ENCODE results near the gene MRPL23. TPM values are rescaled to one million over a fixed set of nuclear protein-coding genes. Genes with fewer than 3 reads are reported as not detected.
A peak's percentile ranks its signal among the peaks of the same experiment; 100 is the strongest.

Gene MRPL23
- total RNA-seq, 1 donor from 2014 or later, result 59.2 TPM

DNA sequence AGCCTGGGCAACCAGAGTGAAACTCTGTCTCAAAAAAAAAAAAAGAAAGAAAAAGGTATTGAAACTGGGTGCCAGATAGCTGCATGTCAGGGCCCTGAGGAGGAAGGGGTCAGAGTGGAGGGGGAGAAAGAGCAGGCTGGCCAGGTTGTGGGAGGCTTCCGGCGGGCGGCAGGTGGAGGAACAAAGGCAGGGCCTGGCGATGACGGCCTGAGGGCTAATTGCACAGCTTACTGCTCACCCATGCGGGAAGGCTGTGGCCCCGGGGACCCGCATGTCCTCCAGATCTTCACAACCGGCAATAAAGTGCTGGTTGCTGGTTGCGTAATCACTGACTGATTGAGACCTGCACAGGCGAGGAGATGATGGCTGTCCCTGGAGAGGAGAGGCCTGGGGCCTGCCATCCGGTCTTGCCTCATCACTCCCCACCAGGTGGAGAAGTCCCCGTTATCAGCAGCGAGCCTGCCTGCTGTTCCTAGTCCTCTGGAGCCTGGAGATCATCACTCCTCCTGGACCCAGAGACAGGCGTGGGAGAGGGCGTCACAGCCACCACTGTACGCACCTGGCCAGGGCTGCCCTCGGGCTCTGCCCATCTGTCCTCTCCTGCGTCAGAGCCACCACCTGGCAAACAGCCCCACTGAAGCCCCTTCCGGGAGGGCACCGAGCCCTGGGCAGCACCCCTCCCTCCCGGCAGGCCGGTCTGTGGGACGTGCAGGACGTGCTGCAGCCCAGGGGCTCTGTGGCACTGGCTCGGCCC lies 31.8 kb downstream of the MRPL23 start:
- Histone ChIP-seq H3K27me3 (ENCODE audit: low read depth) (no peaks in the 10 kb centered on the region), H3K9me3 (no peaks in the 10 kb centered on the region), H3K36me3 (no peaks in the 10 kb centered on the region), H3K4me3 (no peak overlapping the region), H3K4me1 (no peaks in the 10 kb centered on the region), H3K27ac (no peak overlapping the region)
- peak in 1 of 2 donors; percentile 13 for ATAC-seq
- intact Hi-C loops (cut with DNase I), result no loop called here
- TF ChIP-seq, protein P1, sequence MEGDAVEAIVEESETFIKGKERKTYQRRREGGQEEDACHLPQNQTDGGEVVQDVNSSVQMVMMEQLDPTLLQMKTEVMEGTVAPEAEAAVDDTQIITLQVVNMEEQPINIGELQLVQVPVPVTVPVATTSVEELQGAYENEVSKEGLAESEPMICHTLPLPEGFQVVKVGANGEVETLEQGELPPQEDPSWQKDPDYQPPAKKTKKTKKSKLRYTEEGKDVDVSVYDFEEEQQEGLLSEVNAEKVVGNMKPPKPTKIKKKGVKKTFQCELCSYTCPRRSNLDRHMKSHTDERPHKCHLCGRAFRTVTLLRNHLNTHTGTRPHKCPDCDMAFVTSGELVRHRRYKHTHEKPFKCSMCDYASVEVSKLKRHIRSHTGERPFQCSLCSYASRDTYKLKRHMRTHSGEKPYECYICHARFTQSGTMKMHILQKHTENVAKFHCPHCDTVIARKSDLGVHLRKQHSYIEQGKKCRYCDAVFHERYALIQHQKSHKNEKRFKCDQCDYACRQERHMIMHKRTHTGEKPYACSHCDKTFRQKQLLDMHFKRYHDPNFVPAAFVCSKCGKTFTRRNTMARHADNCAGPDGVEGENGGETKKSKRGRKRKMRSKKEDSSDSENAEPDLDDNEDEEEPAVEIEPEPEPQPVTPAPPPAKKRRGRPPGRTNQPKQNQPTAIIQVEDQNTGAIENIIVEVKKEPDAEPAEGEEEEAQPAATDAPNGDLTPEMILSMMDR (IDR thresholded peaks at IDR 0.05), result no peak
- DNase-seq, result peak; percentile 7

DNA sequence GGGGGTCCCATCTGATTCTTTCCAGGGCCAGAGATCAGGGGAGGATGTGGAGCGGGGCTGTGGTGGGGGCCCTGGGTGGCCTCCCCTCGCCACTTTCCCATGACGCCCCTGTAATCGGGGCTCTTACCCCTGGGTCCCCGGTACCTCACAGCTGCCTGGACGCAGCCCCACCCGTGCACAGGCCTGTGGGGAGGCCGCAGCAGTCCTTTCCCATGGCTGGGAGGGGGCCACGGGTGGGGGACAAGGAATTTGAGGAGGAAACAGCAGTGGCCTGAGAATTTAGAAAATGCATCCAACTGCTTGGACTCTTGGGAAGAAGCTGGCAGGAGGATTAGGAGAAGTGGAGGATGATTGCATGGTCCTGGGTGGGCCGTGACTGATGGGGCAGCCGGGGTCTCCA lies 32.5 kb downstream of the MRPL23 start:
- no peaks in the 10 kb centered on the region for H3K27me3 ChIP-seq (ENCODE audit: low read depth)
- H3K36me3 ChIP-seq, result no peaks in the 10 kb centered on the region
- TF ChIP-seq, protein P1 (IDR thresholded peaks at IDR 0.05), result no peak
- no peak for DNase-seq
- no peak overlapping the region for H3K27ac ChIP-seq
- no peaks in the 10 kb centered on the region for H3K4me1 ChIP-seq
- ATAC-seq, result no peak
- no peak overlapping the region for H3K4me3 ChIP-seq
- intact Hi-C loops (cut with DNase I), result no loop called here
- no peaks in the 10 kb centered on the region for H3K9me3 ChIP-seq

DNA sequence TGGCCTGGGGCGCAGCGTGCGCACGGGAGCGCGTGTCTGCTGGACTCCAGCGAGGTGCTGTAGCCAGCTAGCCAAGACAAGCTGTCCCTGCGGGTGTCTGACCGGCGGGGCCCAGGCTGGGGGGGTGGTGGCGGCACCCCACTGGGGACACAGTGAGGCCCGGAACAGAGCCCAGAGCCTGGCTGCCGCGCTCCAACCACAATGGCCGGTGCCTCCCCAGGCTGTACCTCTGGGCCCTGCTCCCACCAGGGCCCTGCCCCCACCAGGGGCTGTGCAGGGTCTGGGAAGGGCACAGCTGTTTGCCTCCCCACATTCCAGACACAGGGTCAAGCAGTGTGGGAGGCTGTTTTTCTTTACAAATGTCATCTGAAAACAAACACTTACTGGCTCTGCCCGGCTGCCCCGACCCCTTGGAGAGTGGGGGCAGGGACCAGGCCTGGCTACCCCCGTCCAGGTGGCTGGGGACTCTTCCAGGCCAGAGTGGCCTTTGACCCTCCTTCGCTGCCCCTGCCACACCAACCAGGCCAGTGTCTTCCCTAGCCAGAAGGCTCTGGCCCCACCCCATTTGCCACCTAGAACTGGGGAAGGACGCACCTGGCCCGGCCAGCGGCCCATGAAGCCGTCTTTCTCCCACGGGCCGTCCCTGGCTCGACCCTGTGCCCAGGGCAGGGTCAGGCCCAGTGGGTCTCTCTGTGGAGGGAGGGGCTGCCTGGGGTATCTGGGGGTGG lies 35.9 kb downstream of the MRPL23 start:
- Histone ChIP-seq H3K36me3 (no peaks in the 10 kb centered on the region), H3K4me1 (no peaks in the 10 kb centered on the region), H3K27me3 (ENCODE audit: low read depth) (no peaks in the 10 kb centered on the region), H3K27ac (no peak overlapping the region), H3K4me3 (no peak overlapping the region), H3K9me3 (no peaks in the 10 kb centered on the region)
- intact Hi-C loops (cut with DNase I), result no loop called here
- TF ChIP-seq, protein P1 (IDR thresholded peaks at IDR 0.05), result no peak
- ATAC-seq (no peak), DNase-seq (no peak)

DNA sequence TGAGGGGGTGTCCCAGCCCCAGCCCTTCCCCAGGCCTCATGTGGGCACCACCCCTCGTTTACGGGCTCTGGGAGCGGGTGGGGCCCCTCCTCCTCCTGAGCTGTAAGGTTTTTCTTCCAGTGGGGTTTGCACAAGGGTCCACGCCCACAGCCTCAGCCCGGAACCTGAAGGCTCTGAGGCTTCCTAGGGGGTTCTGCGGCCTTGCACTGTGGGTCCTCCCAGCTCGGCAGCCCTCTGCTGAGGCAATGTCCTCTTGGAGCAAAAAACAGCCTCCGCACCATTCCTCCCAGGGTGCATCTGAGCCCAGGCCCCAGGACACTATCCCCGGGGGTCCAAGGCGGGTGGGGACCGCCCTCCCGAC lies 36.4 kb downstream of the MRPL23 start:
- DNase-seq (peak; percentile 10), ATAC-seq (no peak)
- H3K9me3 ChIP-seq, result no peaks in the 10 kb centered on the region
- intact Hi-C loops (cut with DNase I), result no loop called here
- no peaks in the 10 kb centered on the region for H3K4me1 ChIP-seq
- H3K36me3 ChIP-seq, result no peaks in the 10 kb centered on the region
- H3K27ac ChIP-seq, result no peak overlapping the region
- TF ChIP-seq, protein P1 (IDR thresholded peaks at IDR 0.05), result no peak
- no peaks in the 10 kb centered on the region for H3K27me3 ChIP-seq (ENCODE audit: low read depth)
- no peak overlapping the region for H3K4me3 ChIP-seq

DNA sequence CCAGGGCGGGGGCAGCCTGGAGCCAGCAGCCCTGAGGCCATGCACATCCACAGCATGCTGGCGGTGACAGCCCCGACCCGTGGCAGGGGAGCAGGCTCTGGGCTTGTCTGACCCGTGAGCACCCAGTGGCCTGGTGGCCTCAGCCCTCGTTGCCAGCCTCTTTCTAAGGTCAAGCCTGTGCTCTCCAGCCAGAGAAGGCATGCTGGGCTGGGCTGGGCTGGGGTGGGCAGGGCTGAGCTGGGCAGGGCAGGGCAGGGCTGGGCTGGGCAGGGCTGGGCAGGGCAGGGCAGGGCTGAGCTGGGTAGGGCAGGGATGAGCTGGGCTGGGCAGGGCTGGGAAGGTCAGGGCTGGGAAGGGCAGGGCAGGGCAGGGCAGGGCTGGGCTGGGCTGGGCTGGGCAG lies 39.9 kb downstream of the MRPL23 start:
- Histone ChIP-seq H3K9me3 (no peaks in the 10 kb centered on the region), H3K27ac (no peak overlapping the region), H3K36me3 (no peaks in the 10 kb centered on the region), H3K4me1 (no peaks in the 10 kb centered on the region), H3K27me3 (ENCODE audit: low read depth) (no peaks in the 10 kb centered on the region), H3K4me3 (no peak overlapping the region)
- DNase-seq (no peak), ATAC-seq (no peak)
- TF ChIP-seq, protein P1 (IDR thresholded peaks at IDR 0.05), result no peak
- intact Hi-C loops (cut with DNase I), result no loop called here

Data from lower lobe of right lung (tissue), 2 donors.